ENCODE data around the gene HTR7. TPM values are rescaled to one million over a fixed set of nuclear protein-coding genes. Genes with fewer than 3 reads are reported as not detected.

Gene HTR7
- total and polyA plus RNA-seq, 2 of the 8 experiments (the other 6 are each of a cell fraction or from before 2014, with no cell fraction given): 22.9 to 24.6 TPM

GRCh38 chr10:90834326-90834725 is 23.5 kb downstream of the HTR7 start:
- Histone ChIP-seq H3K14ac (ENCODE audit: insufficient read length) (no peak overlapping the region), H3K4ac (replicated peaks; ENCODE audit: insufficient read length, low read depth, low read length) (no peak overlapping the region), H3K4me3 (ENCODE audit: extremely low read depth in 1 of 4, insufficient read depth in 2 of 4, low read depth in 3 of 4, low read length in 4 of 4) (no peak overlapping the region), H2BK20ac (ENCODE audit: low read length) (no peak overlapping the region), H3K23me2 (ENCODE audit: low read depth, low read length) (no peaks in the 10 kb centered on the region), H3K79me2 (ENCODE audit: control insufficient read depth in 1 of 2, insufficient read depth in 2 of 2, low read length in 2 of 2) (peaks cover 0 to 80% of the 10 kb centered on the region in 2 experiments; a peak in 2 of 4 replicates), H2BK12ac (ENCODE audit: low read depth, low read length) (no peak overlapping the region), H3K9ac (replicated peaks in 1 of 4; ENCODE audit: extremely low read depth in 1 of 4, low read depth in 3 of 4, low read length in 3 of 4) (no peak overlapping the region), H3K4me1 (replicated peaks in 1 of 4; ENCODE audit: control insufficient read depth in 3 of 4, insufficient read depth in 4 of 4, low read length in 3 of 4) (no peaks in the 10 kb centered on the region), H3K4me2 (ENCODE audit: insufficient read depth in 1 of 2, low read depth in 2 of 2, low read length in 2 of 2) (no peak overlapping the region), H2BK120ac (replicated peaks; ENCODE audit: low read depth, low read length) (no peak overlapping the region), H4K5ac (ENCODE audit: insufficient read length, low read depth, low read length) (no peak overlapping the region), H3K18ac (ENCODE audit: extremely low read depth, low read length) (no peak overlapping the region; the same call in 1 of the 2 replicates), H2BK5ac (ENCODE audit: low read depth, low read length) (no peak overlapping the region), H3K79me1 (ENCODE audit: low read depth, low read length) (peaks cover 3% of the 10 kb centered on the region; the same call in 1 of the 2 replicates), H3K27ac (ENCODE audit: low read depth, low read length) (no peak overlapping the region), H2AFZ (ENCODE audit: low read length) (no peak overlapping the region), H4K8ac (ENCODE audit: extremely low read depth, insufficient read depth, low read length) (no peak overlapping the region), H4K20me1 (replicated peaks in 1 of 2; ENCODE audit: control insufficient read depth in 1 of 2, insufficient read depth in 2 of 2, low read length in 2 of 2) (no peaks in the 10 kb centered on the region), H3K56ac (replicated peaks; ENCODE audit: insufficient read length, low read depth, low read length) (no peak overlapping the region), H3K36me3 (ENCODE audit: control insufficient read depth in 2 of 4, insufficient read depth in 4 of 4, low read length in 3 of 4) (peaks cover 0 to 6% (median 0%) of the 10 kb centered on the region in 4 experiments; a peak in 2 of 8 replicates), H3K27me3 (replicated peaks in 1 of 4; ENCODE audit: control insufficient read depth in 3 of 4, extremely low read depth in 1 of 4, insufficient read depth in 3 of 4, low read length in 3 of 4) (no peaks in the 10 kb centered on the region), H4K91ac (replicated peaks; ENCODE audit: insufficient read length, low read length) (no peak overlapping the region), H3K23ac (ENCODE audit: insufficient read length) (no peak overlapping the region), H2AK5ac (ENCODE audit: low read depth, low read length) (no peak overlapping the region), H2BK15ac (ENCODE audit: low read length) (no peak overlapping the region), H3K9me3 (ENCODE audit: insufficient read depth in 2 of 2, low read depth in 1 of 2, low read length in 1 of 2) (peaks cover 0 to 9% of the 10 kb centered on the region in 2 experiments; a peak in 2 of 4 replicates)
- no peak for DNase-seq (ENCODE audit: low read depth in 1 of 2, low spot score in 2 of 2)
- WGBS, 2 experiments (ENCODE audit: extremely low coverage in 1 of 2, insufficient coverage in 1 of 2, insufficient read length in 1 of 2, insufficient replicate concordance in 2 of 2, low coverage in 1 of 2, low lambda C conversion rate in 2 of 2, missing lambda C conversion rate in 1 of 2): 94% methylated on average over 3 of the region's 3 CpGs; no CpG with 5 or more reads in 1 of the 2 experiments
- TF ChIP-seq EGR1 (IDR thresholded peaks at IDR 0.05; ENCODE audit: borderline replicate concordance, low read depth, low read length): no peak
- no peak for TF ChIP-seq RNF2 (IDR thresholded peaks at IDR 0.05; ENCODE audit: borderline replicate concordance, low read depth, low read length, missing control alignments, poor library complexity, severe bottlenecking)
- no peak for TF ChIP-seq HDAC2 (IDR thresholded peaks at IDR 0.05; ENCODE audit: borderline replicate concordance in 1 of 2, low read depth in 2 of 2, low read length in 2 of 2)
- TF ChIP-seq NANOG (IDR thresholded peaks at IDR 0.05; ENCODE audit: insufficient read depth, low read depth, low read length, poor library complexity, severe bottlenecking): no peak
- TF ChIP-seq ASH2L (IDR thresholded peaks at IDR 0.05; ENCODE audit: low read length): no peak
- no peak for TF ChIP-seq YY1 (IDR thresholded peaks at IDR 0.05; ENCODE audit: low read depth, low read length)
- TF ChIP-seq SP4 (IDR thresholded peaks at IDR 0.05; ENCODE audit: low read length): no peak
- ChIA-PET POLR2A (ENCODE audit: partially characterized antibody) (no interaction called here), CTCF (ENCODE audit: partially characterized antibody) (interaction anchor here (1.0 to 1.7 kb wide), 4 partner anchors 9 to 46 kb away, joined by 3 to 8 read pairs (median 3); no protein-coding TSS in a partner anchor)
- no peak for FAIRE-seq
